ENCODE results near the gene OTUD6A. TPM values are rescaled to one million over a fixed set of nuclear protein-coding genes. Genes with fewer than 3 reads are reported as not detected.

Gene OTUD6A, protein sequence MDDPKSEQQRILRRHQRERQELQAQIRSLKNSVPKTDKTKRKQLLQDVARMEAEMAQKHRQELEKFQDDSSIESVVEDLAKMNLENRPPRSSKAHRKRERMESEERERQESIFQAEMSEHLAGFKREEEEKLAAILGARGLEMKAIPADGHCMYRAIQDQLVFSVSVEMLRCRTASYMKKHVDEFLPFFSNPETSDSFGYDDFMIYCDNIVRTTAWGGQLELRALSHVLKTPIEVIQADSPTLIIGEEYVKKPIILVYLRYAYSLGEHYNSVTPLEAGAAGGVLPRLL
- total RNA-seq = not detected in 2 replicates

DNA sequence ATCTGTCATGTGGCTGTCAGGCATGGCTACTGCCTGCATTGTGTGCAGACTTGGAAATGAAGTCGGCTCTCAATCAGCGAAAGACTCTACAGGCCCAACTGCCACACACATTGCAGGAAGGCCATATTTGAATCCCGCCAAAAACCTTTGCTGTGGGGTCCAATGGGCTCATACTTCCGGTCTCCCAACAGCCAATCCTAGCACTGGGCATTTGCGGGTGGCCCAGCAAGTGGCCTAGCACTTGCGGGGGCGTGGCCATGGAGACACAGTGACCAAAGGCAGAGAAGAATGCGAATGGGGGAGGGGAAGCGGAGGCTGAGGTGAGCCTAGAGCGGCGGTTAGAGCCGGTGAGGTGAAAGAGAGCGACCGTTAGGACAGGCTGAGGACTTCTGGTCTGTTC, at the start of gene OTUD6A:
Gene OTUD6A, plus strand, starts transcription at position 382 of the 400 bp plus-strand sequence. CDS start 68 bp downstream, outside the sequence.

DNA sequence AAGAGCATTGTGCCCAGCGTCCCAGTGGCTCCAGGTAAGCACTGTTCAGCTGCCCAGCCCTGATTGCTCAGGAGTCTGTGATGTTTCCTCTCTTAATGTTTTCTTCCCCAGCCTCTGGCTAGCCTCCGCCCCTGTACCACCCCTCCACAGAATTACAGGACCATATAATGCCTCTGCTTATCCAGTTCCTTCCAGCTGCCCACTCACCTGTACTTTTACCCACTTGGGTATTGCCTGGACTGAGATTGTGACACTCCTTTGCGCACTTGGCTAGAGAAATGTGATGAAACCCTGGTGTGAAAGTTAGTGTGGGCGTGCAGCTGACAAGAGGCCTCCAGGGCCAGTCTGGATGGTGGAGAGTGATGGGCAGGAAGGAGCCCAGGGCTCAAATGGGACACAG, 12.3 kb upstream of the OTUD6A start, which contains the start of gene AWAT2:
Gene AWAT2, minus strand, starts transcription at position 14 of the 400 bp plus-strand sequence. Its CDS starts 6 bp downstream, at position 8.

Other genes with a start within 250 kb of the OTUD6A start
- not detected in 2 replicates for gene AWAT2, start 12.5 kb upstream of the OTUD6A start, total RNA-seq
- gene IGBP1, start 71.0 kb downstream of the OTUD6A start, total RNA-seq = 116 and 129 TPM in 2 replicates
- not detected in 2 replicates for gene DGAT2L6, start 115.0 kb downstream of the OTUD6A start, total RNA-seq
- not detected in 2 replicates for gene AWAT1, start 172.2 kb downstream of the OTUD6A start, total RNA-seq
- gene P2RY4, start 197.7 kb downstream of the OTUD6A start, total RNA-seq = under 0.01 and 0.18 TPM in 2 replicates
- not detected in 2 replicates for gene ARR3, start 205.9 kb downstream of the OTUD6A start, total RNA-seq
- gene RAB41, start 219.7 kb downstream of the OTUD6A start, total RNA-seq = not detected in 2 replicates
- 37.8 and 40.5 TPM in 2 replicates for gene PDZD11, start 227.5 kb downstream of the OTUD6A start, total RNA-seq
- gene KIF4A, start 227.6 kb downstream of the OTUD6A start, total RNA-seq = 1.6 and 1.8 TPM in 2 replicates